Left colon (tissue), 2 donors: ENCODE measurements around the gene CSNK2A1. TPM values are rescaled to one million over a fixed set of nuclear protein-coding genes. Genes with fewer than 3 reads are reported as not detected.

Experiments used
- ATAC-seq: fragments of 200-7000 bp; cut with Tn5 transposase; one replicate; pipeline ENCODE4 v1.9.1; 2020; ENCODE audit warnings: mild to moderate bottlenecking, moderate library complexity
- DNase-seq, 2 donors: peaks; one replicate each; pipeline ENCODE4 v3.0.0-alpha.2; 2020
- intact Hi-C, 2 donors: fragments of 100-400 bp; cut with DNase I in 1 of 2; cut with micrococcal nuclease in 1 of 2; formaldehyde crosslinking; loops; one replicate each; pipeline versions ENCODE4 v1.11.2 to v1.14.0; 2022; cut with DNase I, micrococcal nuclease
- total RNA-seq, 2 donors: library from RNA; stranded (reverse); fragmentation: NEBNext Ultra II Directional; extraction: Animal tissue kit (Norgen Biotek cat#: 25700); gene quantifications; one replicate each; pipeline ENCODE4 v1.2.1, GENCODE V29; 2021
- donor health status: DM: no; HTN: no; CAD: no.
- donor health status: DM: yes; HTN: yes; CAD: no.

Gene CSNK2A1
- total RNA-seq, 2 donors from 2014 or later = 106 to 117 TPM

- no peak for DNase-seq
- ATAC-seq = no peak
- intact Hi-C loops = no loop called here
These were observed 115.5 kb downstream of the CSNK2A1 start for GRCh38 chr20:427849-428657.

DNA sequence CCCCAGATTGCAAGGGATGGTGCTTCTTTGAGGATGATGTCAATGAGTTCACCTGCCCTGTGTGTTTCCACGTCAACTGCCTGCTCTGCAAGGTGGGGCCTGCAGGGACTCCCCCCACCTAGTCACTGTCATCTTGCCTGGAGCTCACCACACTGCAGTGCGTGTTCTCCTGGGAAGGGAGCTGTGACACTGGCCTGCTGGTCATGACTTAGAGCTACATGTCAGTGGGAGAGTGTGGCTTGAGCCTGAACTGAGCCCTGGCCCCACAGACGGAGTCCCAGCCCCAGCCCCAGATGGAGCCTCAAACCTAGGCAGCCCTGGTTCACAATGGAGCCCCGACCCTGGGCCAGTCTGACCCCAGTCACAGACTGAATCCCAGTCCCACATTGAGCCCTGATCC, 116.2 kb downstream of the CSNK2A1 start:
- intact Hi-C loops = no loop called here
- ATAC-seq (no peak), DNase-seq (no peak)

GRCh38 chr20:426566-426965, 117.0 kb downstream of the CSNK2A1 start:
- intact Hi-C loops = no loop called here
- ATAC-seq = no peak
- DNase-seq = no peak

Other genes starting within 250 kb of the CSNK2A1 start
- gene ZCCHC3, start 246.2 kb downstream of the CSNK2A1 start, total RNA-seq = 10 to 100 TPM; 10.2 to 13.0 TPM
- gene SOX12, start 218.2 kb downstream of the CSNK2A1 start, total RNA-seq = 1 to 10 TPM; 3.8 to 5.6 TPM
- 1 to 10 TPM; 9.4 to 10.0 TPM for gene NRSN2, start 196.7 kb downstream of the CSNK2A1 start, total RNA-seq
- 10 to 100 TPM in 1 of 2 donors, 1 to 10 TPM in 1; 6.4 to 16.7 TPM for gene TRIB3, start 163.0 kb downstream of the CSNK2A1 start, total RNA-seq
- gene RBCK1, start 135.5 kb downstream of the CSNK2A1 start, total RNA-seq = 100 to 1,000 TPM; 103 to 134 TPM
- gene TBC1D20, start 81.3 kb downstream of the CSNK2A1 start, total RNA-seq = 10 to 100 TPM; 29.0 to 32.3 TPM
- gene TCF15, start 66.5 kb upstream of the CSNK2A1 start, total RNA-seq = under 1 TPM in 1 of 2 donors, not detected in 1; 0.22 TPM
- gene SRXN1, start 109.4 kb upstream of the CSNK2A1 start, total RNA-seq = 10 to 100 TPM; 21.1 to 21.9 TPM
- gene SCRT2, start 132.0 kb upstream of the CSNK2A1 start, total RNA-seq = not detected
- gene SLC52A3, start 224.7 kb upstream of the CSNK2A1 start, total RNA-seq = 10 to 100 TPM; 22.1 to 22.8 TPM